Left renal cortex interstitium (tissue), 4 donors: ENCODE measurements around the gene SCMH1. TPM values are rescaled to one million over a fixed set of nuclear protein-coding genes. Genes with fewer than 3 reads are reported as not detected.

Experiments used
- DNase-seq, 4 donors: peaks; one replicate each; pipeline ENCODE4 v3.0.0-alpha.2; 2013; ENCODE audit warnings: low read depth in 4 of 4, low spot score in 2 of 4, missing footprints in 1 of 4
- polyA plus RNA-seq, 4 donors: library from polyadenylated mRNA; unstranded; fragments of 120-200 nt; gene quantifications; one replicate each; pipeline ENCODE4 v1.2.1, GENCODE V29; 2013; ENCODE audit not compliant: insufficient read length in 4 of 4

SCMH1 gene
- 10 to 100 TPM; 36.0 to 51.7 (median 40.0) TPM for polyA plus RNA-seq

DNA sequence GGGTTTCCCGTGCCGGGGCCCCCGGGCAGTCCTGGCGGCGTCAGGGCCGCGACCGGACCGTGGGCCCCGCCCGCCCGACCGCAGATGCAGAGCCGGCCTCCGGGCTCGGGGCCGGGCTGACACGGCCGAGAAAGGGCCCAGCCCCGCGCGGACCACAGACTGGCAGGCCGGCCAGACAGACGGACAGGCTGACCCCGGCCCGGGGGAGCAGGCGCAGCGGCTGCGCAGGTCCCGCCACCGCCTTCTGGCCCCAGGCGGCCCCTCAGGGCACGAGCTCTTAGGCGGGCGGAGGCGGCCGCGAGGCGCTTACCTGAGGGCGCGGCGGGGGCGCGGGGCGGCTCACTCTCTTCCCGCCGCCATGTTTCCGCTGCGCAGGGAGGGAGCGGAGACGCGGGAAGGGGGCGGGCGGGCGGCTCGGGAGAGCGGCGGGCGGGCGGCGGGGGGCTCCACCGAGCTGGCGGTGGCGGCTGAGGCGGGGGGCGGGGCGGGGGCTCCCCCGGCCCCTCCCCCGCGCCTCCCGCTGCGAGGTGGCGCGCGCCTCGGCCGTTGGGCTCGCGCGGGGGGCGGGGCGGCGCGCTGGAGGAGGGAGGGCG is at the start of gene SCMH1:
Gene SCMH1, minus strand, starts transcription at position 558 of the 593 bp plus-strand sequence. CDS start 56,173 bp downstream, outside the sequence.
- peak in 3 of 4 donors; percentile 19 to 28 (median 24) for DNase-seq

DNA sequence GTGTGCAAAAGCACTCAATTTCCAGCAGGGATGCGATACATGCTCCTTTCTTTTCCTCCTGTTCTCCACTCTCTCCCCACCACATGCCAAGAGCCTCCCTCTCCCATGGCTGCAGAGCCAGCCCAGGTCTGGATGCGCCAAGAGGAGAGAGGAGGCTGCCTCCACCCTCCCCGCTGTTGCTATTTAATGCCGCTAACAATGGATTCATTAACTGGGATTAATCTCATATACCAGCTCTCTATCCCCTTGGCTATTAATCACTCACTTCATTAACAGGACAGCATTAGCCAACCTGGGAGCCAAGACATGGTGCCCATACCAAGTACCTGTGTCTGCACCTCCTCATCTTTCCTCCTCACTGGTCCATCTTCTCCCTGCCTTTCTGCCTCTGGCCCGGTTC is 49.1 kb upstream of the SCMH1 start:
- DNase-seq = no peak

DNA sequence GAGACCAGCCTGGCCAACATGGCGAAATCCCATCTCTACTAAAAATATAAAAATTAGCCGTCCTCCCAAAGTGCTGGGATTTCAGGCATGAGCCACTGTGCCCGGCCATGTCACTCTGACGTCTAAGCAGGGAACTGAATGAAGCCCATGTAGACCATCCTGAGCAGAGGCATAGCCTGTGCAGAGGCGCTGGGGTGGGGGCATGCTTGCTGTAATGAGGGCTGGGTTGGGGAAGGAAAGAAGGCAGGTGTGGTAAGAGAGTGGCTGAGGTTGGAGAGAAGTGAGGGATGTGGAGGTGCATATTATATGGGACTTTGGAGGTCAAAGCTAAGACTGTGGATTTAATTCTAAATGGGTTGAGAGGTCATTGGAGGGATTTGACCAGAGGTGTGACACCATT is 47.1 kb upstream of the SCMH1 start:
- no peak for DNase-seq

- DNase-seq = no peak
Measured at GRCh38 chr1:41286992-41287391, 44.9 kb upstream of the SCMH1 start.

GRCh38 chr1:41286486-41286885 is 44.4 kb upstream of the SCMH1 start:
- DNase-seq = no peak

DNA sequence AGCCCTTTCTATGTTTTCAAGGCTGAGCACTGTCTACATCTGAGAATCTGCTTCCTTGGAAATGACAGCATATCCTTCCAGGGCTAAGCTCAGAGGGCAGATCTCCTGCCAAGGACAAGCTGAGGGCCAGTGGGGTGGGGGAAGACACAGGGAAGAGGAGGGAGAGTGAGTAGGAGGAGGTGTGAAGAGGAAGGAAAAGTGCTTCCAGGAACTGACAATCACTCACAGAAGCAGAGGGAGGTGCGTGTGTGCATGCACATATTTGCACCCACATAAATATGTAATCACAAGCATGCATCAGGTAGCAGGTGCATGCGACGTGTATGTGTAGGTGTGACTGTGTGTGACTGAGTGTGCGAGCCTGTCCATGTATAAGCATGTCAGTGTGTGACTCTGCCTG is 43.7 kb upstream of the SCMH1 start:
- DNase-seq = no peak

GRCh38 chr1:41284121-41284520 is 42.0 kb upstream of the SCMH1 start:
- DNase-seq = no peak

DNA sequence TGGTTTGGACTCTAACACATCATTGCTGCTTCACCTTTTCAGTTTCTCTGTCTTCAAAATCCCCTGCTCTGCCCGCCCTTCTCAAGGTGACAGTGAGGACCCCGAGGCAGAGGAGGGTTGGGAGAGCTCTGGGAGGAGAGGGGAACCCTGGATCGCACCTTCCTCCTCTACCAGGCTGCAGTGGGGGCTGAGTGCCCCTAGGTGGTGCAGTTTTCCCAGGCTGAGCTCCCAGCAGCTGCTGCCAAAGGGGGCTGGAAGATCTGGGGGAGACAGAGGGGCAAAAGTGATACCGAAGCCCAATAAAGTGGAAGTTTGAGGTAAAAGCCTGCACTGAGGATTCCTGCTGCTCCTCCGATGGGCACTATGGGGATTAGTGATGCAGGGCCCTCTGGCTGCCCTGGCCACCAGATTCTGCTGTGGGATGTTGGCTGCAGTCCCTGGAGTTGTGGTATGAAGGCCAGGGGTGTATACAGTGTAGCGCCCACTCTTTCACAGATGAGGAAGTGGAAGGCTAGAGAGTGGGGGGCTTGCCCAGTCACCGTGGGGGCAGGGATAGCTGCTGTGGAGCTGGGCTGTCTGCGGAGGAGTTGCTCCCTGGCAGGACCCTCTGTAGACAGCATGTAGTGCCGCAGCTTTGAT is 40.7 kb upstream of the SCMH1 start:
- DNase-seq = no peak

DNA sequence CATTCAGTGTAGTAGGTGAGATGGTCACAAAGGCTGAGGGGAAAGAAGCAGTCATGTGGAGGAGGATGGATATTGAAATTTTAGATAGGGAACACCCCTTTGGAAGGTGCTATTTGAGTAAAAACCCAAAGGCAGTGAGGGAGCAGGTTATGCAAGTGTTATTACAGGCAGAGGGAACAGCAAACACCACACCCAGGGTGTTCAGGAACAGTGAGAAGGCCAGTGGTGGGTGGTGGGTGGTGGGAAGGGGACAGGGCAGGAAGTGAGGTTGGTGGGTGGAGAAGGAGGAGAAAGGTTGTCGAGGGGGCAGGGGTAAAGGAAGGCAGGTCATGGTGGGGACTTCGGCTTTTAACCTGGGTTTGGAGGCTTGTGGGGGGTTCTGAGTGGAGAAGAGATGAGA is 39.2 kb upstream of the SCMH1 start:
- no peak for DNase-seq

- no peak for DNase-seq
Measured at GRCh38 chr1:41280202-41281032, 38.3 kb upstream of the SCMH1 start.

DNA sequence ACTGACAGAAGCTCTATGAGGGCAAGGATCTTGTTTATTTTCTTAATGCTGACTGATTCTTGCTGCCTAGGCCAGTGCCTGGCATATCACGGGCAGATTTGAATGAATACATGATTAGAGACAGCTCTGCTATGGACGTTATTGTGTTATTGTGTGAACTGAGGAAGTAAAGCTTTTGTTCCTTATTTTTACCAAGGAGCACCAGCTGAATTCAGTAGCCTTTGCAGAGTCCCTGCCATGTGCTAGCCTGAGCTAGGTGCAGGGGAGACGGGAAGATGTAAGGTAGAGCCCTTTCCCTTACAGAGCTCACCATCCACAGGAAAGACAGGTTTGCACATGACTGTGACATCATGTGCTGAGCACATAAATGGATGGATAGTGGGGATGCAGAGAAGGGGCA is 36.0 kb upstream of the SCMH1 start:
- no peak for DNase-seq

GRCh38 chr1:41277371-41277975 is 35.4 kb upstream of the SCMH1 start:
- DNase-seq = no peak

GRCh38 chr1:41275831-41276230 is 33.7 kb upstream of the SCMH1 start:
- no peak for DNase-seq

GRCh38 chr1:41274752-41275545 is 32.8 kb upstream of the SCMH1 start:
- no peak for DNase-seq

- no peak for DNase-seq
Measured at GRCh38 chr1:41272601-41273000, 30.5 kb upstream of the SCMH1 start.

DNA sequence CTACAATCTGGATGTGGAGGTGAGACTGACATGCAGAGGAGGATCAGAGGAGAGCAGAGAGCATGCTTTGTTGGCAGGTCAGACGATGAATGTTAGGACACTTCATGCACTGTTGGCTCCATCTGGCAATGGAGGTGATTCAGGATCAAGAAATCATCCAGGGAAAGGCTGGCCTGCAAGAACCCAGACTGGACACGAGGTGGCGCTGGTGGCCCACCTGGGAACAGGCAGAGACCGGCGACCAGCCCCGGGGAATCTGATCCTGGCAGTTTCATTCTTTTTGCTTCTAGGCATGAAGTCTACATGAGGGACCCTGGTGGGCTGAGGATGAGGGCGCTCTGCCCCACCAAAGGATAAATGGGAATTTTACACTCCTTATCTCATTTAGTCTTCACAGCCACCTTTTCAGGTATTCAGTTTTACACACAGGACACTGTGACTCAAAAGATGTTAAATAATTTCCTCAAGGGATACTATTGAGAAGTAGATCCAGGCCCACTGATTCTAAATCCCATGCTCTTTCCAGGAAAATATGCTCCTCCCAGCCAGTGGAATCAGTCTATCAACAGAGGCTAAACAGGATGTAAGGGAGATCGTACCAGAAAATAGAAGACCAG is 26.2 kb upstream of the SCMH1 start:
- DNase-seq = peak in 3 of 4 donors; percentile 44 to 66 (median 53)

- DNase-seq = no peak
Measured at GRCh38 chr1:41261926-41262618, 20.0 kb upstream of the SCMH1 start.

GRCh38 chr1:41260768-41261167 is 18.7 kb upstream of the SCMH1 start:
- DNase-seq = no peak

DNA sequence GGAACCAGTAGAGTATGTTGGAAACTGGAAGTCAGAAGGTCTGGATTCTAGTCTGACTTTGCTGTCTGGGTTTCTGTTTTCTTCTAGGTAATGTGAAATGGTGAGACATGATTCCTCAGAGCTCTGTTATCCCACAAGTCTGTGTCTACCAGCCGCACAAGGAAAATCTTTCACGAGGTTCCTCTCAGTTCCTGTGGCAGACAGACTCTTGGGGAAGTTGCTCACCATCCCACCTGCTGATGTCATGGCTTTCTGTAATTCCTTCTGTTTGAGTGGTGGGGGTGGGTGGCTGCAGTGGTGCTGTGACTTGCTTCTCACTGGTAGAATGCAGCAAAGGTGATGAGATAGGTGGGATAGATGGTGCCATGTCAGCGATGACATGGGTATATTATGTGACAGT is 17.1 kb upstream of the SCMH1 start:
- no peak for DNase-seq
